CD4-positive, alpha-beta T cell treated with Interleukin-6 at 100 ng/mL for 8 hours (primary cell): ENCODE measurements around the gene PALB2.
A peak's percentile ranks its signal among the peaks of the same experiment; 100 is the strongest.

ENCODE experiments used
- DNase-seq: peaks from one replicate; pipeline ENCODE4 v3.0.0-alpha.2; 2020; ENCODE audit warnings: mixed read lengths, low spot score

PALB2 gene

DNA sequence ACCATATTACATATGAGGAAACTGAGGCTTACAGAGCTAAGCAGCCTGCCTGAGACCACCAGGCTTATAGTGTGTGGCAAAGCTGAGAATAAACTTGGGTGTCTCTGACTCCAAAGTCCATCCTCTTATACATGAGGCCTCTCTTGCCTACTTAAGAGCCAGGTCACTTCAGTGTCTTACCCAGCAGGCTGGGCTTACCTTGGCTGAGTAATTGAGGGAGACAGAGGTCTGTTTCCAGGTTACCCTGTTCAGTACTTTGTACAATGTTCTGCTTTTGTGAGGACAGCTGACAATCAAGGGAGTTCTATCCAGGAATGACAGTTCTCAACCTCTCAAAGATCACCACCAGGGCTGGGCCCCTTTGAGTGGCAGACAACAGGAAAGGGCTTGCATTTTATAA lies 59.3 kb downstream of the PALB2 start:
- DNase-seq = no peak

GRCh38 chr16:23580391-23580790 lies 60.7 kb downstream of the PALB2 start:
- DNase-seq = no peak

GRCh38 chr16:23579371-23579770 lies 61.7 kb downstream of the PALB2 start:
- no peak for DNase-seq

- no peak for DNase-seq
These were observed 62.8 kb downstream of the PALB2 start for GRCh38 chr16:23578101-23578830.

GRCh38 chr16:23577493-23577892 lies 63.6 kb downstream of the PALB2 start:
- no peak for DNase-seq

GRCh38 chr16:23575834-23576233 lies 65.3 kb downstream of the PALB2 start:
- DNase-seq = no peak

GRCh38 chr16:23573817-23574216 lies 67.3 kb downstream of the PALB2 start:
- DNase-seq = no peak

DNA sequence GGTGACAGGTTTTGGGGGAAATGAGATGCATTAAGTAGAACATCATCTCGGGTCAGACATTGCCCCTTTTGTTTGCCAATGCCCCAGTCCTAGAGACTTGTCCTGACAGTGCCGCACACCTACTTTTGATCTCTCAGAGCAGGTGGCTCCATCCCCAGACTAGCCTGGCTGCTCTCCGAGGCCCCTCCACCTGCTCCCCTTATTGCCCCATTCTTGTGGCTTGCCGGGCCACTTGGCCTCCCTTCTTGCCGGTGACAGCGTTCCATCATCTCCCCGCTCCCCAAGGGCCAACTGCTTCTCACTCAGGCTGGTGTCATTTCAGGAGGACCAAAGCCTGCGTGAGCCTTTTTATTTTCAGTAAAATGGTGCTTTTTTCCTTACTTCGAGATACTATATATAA lies 68.7 kb downstream of the PALB2 start:
- no peak for DNase-seq

DNA sequence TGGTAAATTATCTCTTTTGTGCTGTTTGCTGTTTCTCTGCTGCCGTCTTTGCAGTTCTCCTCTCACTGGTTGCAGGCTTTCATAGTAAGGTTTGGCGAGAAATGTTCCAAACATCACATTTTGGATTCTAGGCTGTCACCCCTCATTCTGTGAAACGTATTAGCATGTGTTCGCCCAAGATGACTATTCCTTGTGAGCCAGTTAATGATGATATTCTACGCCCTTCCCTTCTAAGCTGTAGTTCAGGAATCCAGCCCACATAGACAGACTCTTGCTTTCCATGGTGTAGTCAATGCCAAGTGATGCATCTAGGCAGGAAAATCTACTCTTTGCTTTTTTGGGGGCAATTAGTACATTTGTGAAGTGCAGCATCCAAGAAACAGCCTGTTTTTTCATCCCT lies 69.2 kb downstream of the PALB2 start:
- DNase-seq = no peak

GRCh38 chr16:23570992-23571632 lies 70.0 kb downstream of the PALB2 start:
- DNase-seq = no peak

DNA sequence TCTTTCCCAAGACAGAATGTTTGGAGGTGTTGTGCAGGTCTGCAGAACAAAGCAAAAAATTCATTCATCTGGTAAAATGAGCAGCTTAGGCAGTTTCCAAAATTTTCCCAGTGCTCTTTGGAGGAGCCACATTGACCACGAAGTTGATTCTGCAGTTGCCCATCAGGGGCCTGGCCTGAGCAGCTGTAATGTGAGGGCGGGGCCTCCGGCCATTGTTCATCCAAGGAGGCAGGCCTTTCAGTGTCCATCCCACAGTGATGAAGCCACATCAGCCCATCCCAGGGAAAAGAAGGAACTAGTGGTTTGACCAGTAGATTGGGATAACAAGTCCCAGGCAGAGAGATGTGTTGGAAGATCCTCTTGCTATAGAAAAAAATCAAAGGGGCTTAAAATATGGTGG lies 73.5 kb downstream of the PALB2 start:
- no peak for DNase-seq

- no peak for DNase-seq
These were observed 74.4 kb downstream of the PALB2 start for GRCh38 chr16:23566724-23567123.

- DNase-seq = no peak
These were observed 76.3 kb downstream of the PALB2 start for GRCh38 chr16:23564575-23565363.

- no peak for DNase-seq
These were observed 77.9 kb downstream of the PALB2 start for GRCh38 chr16:23563186-23563585.

- no peak for DNase-seq
These were observed 78.6 kb downstream of the PALB2 start for GRCh38 chr16:23562505-23562904.

- DNase-seq = no peak
These were observed 79.5 kb downstream of the PALB2 start for GRCh38 chr16:23561586-23561985.

- DNase-seq = no peak
These were observed 83.1 kb downstream of the PALB2 start for GRCh38 chr16:23557779-23558702.

- DNase-seq = peak; percentile 94
These were observed 84.0 kb downstream of the PALB2 start, which contains the start of the genes EARS2 and UBFD1 for GRCh38 chr16:23556881-23557778. Gene EARS2, minus strand, starts transcription at chr16:23557350. Its CDS starts 7 bp downstream, at chr16:23557343. Gene UBFD1, plus strand, starts transcription at chr16:23557727. Its CDS starts 16 bp downstream, at chr16:23557743.

- DNase-seq = no peak
These were observed 86.6 kb downstream of the PALB2 start for GRCh38 chr16:23554536-23554935.
